Subcutaneous adipose tissue (tissue), 4 donors: Measurements from ENCODE around the gene MDGA2. TPM values are rescaled to one million over a fixed set of nuclear protein-coding genes. Genes with fewer than 3 reads are reported as not detected.

ENCODE experiments used
- CTCF ChIP-seq: fragments of 450-650 bp; IDR thresholded peaks from one replicate; pipeline ENCODE4 v1.5.1; 2016; ENCODE audit warnings: low read depth, mild to moderate bottlenecking, control low read depth, antibody characterized with exemption, moderate library complexity
- total RNA-seq, 4 donors: library from RNA; depleted of rRNA; stranded (reverse); fragments of >200 nt; gene quantifications; one replicate each; pipeline ENCODE4 v1.1.0, GENCODE V29; 2016

Gene MDGA2
- total RNA-seq, 4 donors from 2014 or later: 1.1 TPM; not detected in 3

DNA sequence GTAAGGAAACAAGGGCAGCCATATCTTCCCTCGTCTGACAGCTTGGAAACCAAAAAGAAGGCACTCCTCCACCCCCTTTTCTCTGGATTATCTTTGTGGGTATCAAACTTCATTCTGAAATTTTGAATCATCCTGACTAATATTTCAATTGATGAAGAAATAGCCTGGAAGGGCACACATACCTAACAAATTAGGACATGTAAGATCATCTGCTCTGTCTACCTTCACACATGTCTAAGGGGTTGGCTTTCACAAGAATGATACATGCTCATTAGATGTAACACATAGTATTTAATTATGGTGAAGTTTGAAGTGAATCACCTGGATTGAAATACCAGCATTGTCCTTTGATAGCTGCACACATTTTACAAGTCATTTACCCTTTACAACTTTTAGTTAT, 675.7 kb downstream of the MDGA2 start:
- TF ChIP-seq CTCF: no peak

- TF ChIP-seq CTCF: no peak
Measured at GRCh38 chr14:46989566-46989965, 685.8 kb downstream of the MDGA2 start.

DNA sequence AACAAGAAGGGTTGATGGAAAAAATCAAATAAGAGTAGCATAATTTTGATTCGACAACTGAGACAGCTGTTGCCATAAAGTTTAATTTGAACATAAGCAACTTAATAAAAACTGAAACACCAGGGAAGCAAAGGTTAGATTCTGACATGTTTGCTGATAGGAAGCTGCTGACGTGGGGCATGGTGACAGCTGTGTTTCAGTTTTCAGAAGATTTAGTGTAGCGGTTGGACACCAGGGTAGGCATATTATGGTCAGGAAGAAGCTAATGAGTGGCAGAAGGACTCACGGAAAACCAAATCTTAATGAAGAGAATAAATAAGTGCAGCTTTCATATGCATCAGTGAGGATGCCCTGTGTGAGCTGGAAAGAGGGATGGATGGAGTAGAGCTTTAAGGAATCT, 687.1 kb downstream of the MDGA2 start:
- no peak for TF ChIP-seq CTCF

DNA sequence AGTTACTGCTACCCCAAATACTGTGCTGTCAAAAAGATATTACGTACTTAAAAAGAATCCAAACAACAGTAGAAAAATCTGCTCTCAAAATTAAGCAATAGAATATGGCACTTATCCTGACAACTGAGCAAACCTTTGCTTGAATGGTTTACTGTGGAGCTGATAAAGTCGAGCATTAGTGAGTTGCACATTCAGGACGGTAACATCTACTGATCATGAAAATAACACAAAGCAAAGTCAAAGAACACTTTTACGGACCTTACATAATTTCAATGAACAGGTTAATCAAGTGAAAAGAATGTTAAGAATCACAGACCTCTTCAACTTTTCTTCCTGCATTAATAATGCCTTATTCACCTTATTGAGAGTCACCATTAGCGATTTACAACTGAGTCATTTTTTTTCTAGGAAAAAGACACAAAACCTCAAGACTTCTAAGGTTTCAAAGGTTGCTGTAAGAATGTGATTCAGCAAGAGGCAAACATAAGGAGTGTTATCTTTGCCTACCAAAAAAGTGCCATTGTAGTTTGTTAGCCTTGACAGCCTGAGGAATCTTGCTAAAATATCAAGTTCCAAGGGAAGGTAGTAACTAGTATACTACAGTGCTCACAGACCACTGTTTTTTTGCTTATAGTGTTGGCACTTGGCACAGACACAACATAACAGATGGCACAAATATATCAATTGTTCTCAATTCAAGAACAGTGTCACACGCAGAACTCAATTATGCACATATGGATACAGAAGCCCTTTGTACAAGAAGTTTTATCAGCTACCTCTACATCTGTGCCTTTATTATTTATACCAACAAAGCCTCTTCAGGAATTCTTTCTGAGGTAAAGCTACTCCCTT, 689.6 kb downstream of the MDGA2 start:
- TF ChIP-seq CTCF: no peak

DNA sequence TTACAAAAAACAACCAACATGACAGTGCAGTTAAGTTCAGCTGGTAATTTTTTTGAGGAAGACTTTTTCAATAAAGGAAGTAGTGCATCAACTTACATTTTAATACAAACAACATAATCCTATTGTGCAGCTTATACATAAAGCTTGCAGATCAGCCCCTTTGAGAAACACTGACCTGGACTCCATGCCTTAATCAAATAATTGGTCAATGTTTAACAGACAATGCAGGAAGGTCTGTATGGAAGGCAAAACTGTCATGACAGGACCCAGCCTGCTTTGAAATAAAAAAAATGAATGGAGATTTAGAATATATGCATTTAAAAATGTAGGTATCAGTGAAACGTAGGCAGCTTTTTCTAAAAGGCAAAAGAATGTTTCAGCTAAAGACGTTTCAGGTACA, 702.1 kb downstream of the MDGA2 start:
- no peak for TF ChIP-seq CTCF

- no peak for TF ChIP-seq CTCF
Measured at GRCh38 chr14:46964378-46964777, 711.0 kb downstream of the MDGA2 start.

GRCh38 chr14:46951103-46951502, 724.3 kb downstream of the MDGA2 start:
- TF ChIP-seq CTCF: no peak
